NCI-H2196 treated with DMSO at 0.1 percent for 48 hours (cell line): ENCODE data around the gene DAZAP2.

Experiments
- DNase-seq: peaks from one replicate; lab custom pipeline; 2025; ENCODE audit not compliant: unreplicated experiment; lab: John Stamatoyannopoulos, UW

DAZAP2 gene

DNA sequence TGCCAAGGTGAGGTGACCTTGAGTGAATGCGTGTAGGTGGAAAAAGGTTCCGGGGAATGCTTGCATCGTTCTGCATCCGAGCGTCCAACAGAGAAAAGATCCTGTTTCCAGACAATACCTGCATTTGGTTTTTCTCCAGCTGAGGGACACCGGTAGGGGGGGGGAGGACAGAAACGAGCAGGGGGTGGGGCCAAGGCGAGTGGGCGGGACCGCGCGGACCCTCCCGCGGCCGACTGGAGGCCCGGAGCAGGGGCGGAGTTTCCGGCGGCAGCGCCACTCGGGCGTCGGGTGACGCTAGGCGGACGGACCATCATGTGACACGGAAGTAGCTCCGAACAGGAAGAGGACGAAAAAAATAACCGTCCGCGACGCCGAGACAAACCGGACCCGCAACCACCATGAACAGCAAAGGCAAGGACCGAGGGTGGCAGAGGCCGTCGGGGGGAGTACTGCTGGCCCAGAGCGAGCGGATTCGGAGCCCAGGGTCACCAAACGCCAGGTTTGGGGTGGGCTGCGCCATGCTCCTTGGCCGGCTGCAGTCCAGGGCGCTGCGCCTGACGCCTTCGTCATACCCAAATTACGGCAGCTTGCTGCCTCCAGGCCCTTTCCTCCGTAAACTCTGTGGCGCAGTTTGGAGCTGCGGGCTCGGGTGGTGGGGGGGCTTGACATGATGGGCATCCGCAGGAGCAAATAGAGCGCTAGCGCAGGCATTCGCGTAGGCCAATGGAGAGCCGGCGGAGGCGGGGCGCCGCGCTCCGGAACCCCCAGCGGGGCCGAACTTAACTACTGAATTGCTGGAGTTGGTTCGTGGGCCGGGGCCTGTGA is at the start of gene DAZAP2:
DAZAP2 (plus strand) TSS at position 317 of the 825 bp plus-strand sequence; CDS start at position 399, 82 bp downstream.
- peak; percentile 89 for DNase-seq

- DNase-seq, result no peak
These were observed 48.8 kb upstream of the DAZAP2 start for GRCh38 chr12:51189790-51190355.

GRCh38 chr12:51190820-51191219 is 47.8 kb upstream of the DAZAP2 start:
- peak; percentile 32 for DNase-seq

GRCh38 chr12:51191516-51192283 is 46.9 kb upstream of the DAZAP2 start:
- DNase-seq, result no peak

DNA sequence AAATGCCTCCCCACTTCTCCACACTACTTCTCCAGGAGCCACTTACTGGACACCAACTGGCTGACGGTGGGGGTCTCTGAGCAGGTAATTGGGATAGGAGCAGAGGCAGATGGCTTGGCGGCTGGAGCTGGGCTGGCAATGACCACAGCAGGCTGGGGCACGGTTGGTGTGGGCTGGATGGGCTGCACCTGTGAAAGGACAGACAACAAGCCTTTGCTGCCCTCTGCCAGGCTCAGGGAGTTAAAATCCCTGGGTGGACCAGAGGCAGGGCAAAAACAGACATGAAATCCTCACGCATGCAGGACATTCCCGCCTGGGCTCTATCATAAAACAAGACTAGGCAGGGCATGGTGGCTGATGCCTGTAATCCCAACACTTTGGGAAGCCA is 46.3 kb upstream of the DAZAP2 start:
- no peak for DNase-seq

DNA sequence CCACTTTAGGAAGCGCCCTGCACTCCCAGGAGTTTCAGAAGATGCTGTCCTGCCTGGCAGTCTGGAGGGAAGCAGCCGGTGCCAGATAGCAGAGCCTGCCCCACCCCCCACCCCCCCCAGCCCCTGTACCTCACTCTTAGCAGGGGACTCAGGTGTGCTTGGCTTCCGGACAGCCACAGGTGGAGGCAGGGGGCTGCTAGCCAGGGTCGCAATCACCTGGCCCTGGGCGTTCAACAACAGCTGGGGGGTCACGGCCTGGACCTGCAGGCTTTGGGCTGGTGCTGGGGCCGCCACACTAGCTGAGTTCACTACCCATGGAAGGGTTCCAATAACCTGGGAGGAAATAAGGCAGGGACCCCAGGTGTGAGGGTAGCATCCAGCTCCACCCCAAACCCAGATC is 42.8 kb upstream of the DAZAP2 start:
- DNase-seq, result no peak

- DNase-seq, result no peak
These were observed 42.1 kb upstream of the DAZAP2 start for GRCh38 chr12:51196547-51196946.

- no peak for DNase-seq
These were observed 40.7 kb upstream of the DAZAP2 start for GRCh38 chr12:51197736-51198567.

GRCh38 chr12:51198568-51199365 is 39.9 kb upstream of the DAZAP2 start:
- DNase-seq, result no peak

DNA sequence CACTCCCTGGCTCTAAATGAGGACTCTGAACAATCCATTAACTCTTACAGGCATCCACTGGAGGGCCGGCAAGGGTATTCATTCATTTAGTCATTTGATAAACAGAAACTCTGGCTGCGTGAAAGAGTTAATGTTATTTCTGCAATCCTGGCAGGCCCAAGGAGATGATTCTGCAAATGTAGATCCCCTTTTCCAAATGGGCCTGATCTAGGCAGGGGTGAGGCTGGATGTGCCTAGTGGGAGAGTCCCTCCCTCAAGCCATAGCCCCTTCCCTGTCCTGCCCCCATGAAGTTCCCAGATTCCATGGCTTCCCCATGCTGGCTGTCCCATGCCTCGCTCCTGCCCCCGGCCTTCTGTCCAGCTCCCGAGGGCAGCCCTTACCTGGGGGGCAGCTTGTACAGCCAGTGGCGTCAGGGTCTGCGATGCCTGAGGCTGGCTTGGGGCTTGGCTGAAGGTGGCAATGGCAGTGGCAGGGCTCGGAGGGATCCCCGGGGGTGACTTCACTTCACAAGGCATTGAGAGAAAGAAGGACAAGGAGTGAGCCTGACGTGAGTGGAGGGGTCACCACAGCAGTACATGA is 39.2 kb upstream of the DAZAP2 start:
- DNase-seq, result no peak

- no peak for DNase-seq
These were observed 38.5 kb upstream of the DAZAP2 start for GRCh38 chr12:51200156-51200555.

- DNase-seq, result no peak
These were observed 37.8 kb upstream of the DAZAP2 start for GRCh38 chr12:51200806-51201205.

GRCh38 chr12:51202718-51203117 is 35.9 kb upstream of the DAZAP2 start:
- no peak for DNase-seq

GRCh38 chr12:51205350-51205749 is 33.3 kb upstream of the DAZAP2 start:
- DNase-seq, result no peak

GRCh38 chr12:51208016-51208660 is 30.5 kb upstream of the DAZAP2 start:
- no peak for DNase-seq

- no peak for DNase-seq
These were observed 29.4 kb upstream of the DAZAP2 start for GRCh38 chr12:51209259-51209658.

DNA sequence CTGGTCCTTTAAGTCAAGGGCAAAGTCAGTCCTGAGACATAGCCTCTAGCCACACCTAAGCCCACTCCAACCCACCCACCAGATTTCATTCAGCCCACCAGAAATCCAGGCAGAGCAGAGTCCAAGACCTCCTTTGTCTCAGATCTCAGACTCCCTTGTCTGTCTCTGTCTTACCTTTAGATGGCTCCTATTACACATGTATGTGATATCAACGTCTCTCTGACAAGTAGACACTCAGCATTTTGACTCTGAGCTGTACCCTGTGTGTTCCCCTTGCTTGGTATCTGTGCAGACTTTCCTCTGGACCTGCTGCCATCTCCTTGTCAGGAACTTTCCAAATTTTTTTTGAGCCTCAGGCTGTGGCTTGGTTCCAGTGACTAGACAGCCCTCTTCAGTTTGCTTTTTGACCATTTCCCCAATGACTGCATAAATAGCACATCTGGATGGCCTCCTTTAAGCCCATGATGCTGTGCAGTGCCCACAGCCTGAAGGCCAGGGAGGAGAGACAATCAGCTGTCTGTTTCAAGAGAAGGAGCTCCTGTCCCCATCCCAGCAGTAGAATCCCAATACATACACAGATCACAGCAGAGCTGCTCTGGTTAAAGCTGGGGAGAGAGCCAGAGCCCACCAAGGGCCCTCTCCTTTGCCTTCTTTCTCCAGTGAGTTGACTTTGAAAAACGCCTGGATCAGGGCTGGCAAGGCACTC is 27.8 kb upstream of the DAZAP2 start:
- no peak for DNase-seq

DNA sequence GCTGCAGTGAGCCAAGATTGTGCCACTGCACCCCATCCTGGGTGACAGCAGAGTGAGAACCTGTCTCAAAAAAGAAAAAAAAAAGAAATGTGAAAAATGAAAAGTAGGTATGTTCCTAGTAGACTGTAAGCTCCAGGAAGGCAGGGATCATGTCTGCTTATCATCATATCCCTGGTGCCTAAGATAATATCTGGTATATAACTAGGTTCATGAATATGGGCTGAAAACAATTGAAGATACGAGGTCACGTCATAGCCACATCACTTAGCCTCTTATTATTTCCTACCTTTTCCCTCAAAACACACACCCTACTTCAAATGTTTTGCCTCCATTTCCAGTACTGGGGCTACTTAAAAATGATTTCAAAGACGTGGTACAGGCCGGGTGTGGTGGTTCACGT is 23.7 kb upstream of the DAZAP2 start:
- no peak for DNase-seq

- no peak for DNase-seq
These were observed 22.0 kb upstream of the DAZAP2 start for GRCh38 chr12:51216642-51217041.
